CD4-positive, alpha-beta T cell treated with Interleukin-15 for 4 hours (primary cell): ENCODE data around the gene AKR1C4.
"Not testable (repeated sequence)": the region's sequence is repeated elsewhere in the genome, so short reads cannot be mapped to it uniquely, and the experiment has no call there.

Experiments used
- DNase-seq: peaks from one replicate; pipeline ENCODE4 v3.0.0-alpha.2; 2020; ENCODE audit warnings: low spot score

Gene AKR1C4

DNA sequence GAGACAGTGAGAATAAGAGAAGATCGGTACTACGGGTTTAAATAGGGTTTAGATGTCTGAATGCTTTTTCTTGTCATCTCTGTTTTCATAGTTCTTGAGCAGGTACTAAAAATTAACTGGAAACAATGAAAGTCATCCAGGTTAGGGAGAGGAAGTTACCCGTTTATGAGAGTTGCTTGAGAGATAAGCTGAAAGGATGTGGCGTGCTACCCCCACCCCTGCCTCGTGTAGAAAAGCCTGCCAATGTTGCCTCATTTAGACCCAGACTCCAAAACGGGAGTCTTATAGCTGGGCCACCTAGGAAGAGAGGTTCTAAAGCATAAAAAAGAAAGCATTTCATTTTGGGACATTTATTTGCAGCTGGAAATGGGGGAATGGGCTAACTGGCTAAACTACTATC is 10.2 kb downstream of the AKR1C4 start:
- no peak for DNase-seq

DNA sequence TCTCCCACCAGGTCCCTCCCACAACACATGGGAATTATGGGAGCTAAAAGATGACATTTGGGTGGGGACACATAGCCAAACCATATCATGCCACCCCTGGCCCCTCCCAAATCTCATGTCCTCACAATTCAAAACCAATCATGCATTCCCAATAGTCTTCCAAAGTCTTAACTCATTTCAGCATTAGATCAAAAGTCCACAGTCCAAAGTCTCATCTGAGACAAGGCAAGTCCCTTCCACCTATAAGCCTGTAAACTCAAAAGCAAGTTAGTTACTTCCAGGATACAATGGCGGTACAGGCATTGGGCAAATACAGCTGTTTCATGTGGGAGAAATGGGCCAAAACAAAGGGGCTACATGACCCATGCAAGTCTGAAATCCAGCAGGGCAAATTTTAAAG is 13.1 kb downstream of the AKR1C4 start:
- DNase-seq, result not testable (repeated sequence)

DNA sequence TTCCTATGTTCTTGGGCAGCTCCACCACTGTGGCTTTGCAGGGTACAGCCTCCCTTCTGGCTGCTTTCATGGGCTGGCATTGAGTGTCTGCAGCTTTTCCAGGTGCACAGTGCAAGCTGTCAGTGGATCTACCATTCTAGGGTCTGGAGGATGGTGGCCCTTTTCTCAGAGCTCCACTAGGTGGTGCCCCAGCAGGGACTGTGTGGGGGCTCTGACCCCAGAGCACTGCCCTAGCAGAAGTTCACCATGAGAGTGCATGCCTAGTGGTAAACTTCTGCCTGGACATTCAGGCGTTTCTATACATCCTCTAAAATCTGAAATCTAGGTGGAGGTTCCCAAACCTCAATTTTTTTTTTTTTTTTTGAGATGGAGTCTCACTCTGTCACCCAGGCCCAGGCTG is 13.6 kb downstream of the AKR1C4 start:
- not testable (repeated sequence) for DNase-seq

DNA sequence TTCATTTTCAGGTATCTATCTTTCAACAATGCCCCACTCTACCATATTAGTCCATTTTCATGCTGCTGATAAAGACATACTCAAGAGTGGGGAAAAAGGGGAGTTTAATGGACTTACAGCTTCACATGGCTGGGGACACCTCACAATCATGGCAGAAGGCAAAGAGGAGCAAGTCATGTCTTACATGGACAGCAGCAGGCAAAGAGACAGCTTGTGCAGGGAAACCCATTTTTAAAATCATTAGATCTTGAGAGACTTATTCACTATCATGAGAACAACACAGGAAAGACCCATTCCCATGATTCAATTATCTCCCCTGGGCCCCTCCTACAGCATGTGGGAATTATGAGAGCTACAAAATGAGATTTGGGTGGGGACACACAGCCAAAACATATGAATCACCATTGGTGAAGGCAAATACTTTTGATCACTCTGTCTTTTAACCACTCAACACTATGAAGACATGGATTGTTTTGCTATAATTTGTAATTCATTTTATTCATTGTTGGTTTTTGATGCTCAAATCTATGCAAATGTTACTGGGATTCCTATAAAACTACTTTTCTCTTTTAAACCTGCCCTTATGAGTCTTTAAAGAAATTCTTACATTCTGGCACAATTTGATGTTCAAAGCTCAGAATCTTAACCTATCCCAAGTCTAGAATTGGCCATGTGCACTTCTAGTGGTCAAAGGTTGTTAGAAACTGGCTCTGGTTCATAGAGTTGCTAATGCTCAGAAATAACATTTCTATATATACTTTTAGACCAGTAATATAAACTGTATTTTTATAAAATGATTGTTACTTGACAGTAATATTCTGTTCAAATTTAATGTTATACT is 15.3 kb downstream of the AKR1C4 start:
- no peak for DNase-seq

- no peak for DNase-seq
Measured at GRCh38 chr10:5216801-5217200, 20.2 kb downstream of the AKR1C4 start.

DNA sequence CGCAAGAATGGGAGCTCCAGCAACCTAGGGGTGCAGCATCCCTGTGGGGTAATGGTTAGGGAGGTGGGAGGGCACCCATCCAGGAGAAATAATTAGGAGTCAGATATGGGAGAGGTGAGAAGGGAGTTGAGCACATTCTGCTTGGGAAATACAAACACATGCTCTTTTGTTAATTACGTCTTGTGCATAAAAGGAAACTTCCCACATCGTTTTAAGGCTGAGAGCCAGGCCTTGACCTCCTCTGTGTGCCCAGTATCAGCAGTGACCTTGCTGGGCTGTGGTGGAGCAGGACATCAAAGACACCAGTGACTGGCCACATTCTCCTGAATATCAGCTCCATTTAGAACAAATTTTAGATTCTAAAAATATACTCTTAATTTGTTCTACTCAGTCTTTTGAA is 22.6 kb downstream of the AKR1C4 start:
- DNase-seq, result no peak

- DNase-seq, result not testable (repeated sequence)
Measured at GRCh38 chr10:5222942-5223341, 26.3 kb downstream of the AKR1C4 start.

- DNase-seq, result no peak
Measured at GRCh38 chr10:5229019-5229418, 32.4 kb downstream of the AKR1C4 start.

GRCh38 chr10:5233324-5233723 is 36.7 kb downstream of the AKR1C4 start:
- DNase-seq, result no peak

- no peak for DNase-seq
Measured at GRCh38 chr10:5234106-5234860, 37.6 kb downstream of the AKR1C4 start.

- DNase-seq, result not testable (repeated sequence)
Measured at GRCh38 chr10:5237541-5237940, 40.9 kb downstream of the AKR1C4 start.

GRCh38 chr10:5242585-5242984 is 45.9 kb downstream of the AKR1C4 start:
- DNase-seq, result no peak

DNA sequence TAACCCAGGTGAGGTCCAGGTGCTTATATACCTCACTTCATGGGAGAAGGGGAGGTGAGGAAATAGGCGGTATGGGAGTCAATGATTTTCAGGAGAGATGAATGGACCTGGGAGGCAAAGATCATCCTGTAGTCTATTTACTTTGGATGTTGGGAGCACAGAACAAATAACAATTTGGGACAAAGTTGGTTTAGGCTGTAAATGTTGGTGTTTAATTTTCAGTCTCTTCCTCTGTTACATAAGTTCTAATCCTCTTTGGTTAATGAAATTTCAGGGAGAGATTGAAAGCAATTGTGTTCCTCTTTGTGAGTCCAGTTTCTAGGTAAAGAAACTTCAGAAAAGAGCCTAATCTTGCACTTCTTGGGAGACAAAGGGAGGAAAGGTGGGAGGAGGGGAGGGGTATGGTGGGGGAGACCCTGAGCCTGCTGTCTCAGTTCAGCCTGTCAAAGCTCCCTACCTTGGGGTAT is 46.9 kb downstream of the AKR1C4 start:
- no peak for DNase-seq

DNA sequence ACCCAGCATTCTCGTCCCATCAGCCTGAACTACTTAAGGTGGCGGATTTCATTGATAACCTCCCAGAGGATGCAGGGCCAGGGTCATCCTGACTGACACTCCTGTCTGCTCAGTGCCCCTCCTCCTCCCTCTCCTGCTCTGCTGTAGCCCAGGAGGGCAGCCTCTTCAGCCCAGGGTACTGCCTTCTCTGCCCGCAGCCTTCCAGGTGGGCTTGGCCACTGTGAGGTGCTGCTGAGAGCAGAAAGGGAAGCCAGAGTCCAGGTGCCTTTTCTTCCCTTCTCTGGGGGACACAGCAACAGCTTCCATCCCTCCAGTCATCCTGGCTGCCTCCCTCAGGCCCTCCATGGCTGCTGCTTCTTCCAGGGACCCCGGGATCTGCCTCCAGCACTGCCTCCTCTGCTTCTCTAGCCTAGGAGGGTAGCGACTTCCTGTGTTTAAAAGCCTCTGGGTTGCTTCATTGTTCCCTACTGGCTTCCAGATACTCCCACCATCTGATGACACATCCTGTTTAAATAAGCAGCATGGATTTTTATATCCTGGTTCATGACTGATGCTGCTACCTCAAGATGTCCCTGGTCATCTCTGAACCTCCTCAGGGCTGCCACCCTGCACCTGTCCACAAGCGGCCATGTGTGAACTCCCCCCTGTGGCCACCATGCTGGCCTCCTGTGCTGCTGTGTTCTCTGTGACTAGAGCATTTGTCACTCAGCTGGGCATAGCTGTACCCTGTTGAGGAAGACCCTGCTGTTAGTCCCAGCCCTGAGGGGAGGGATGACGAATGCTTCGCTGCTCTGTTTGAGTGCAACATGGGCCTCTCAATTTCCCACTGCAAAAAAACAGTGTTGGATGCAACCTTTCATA is 55.8 kb downstream of the AKR1C4 start:
- DNase-seq, result peak; percentile 7

GRCh38 chr10:5254488-5254887 is 57.9 kb downstream of the AKR1C4 start:
- no peak for DNase-seq

GRCh38 chr10:5257768-5258167 is 61.1 kb downstream of the AKR1C4 start:
- DNase-seq, result not testable (repeated sequence)

GRCh38 chr10:5259132-5259951 is 62.7 kb downstream of the AKR1C4 start:
- no peak for DNase-seq

GRCh38 chr10:5259952-5260578 is 63.4 kb downstream of the AKR1C4 start:
- no peak for DNase-seq

DNA sequence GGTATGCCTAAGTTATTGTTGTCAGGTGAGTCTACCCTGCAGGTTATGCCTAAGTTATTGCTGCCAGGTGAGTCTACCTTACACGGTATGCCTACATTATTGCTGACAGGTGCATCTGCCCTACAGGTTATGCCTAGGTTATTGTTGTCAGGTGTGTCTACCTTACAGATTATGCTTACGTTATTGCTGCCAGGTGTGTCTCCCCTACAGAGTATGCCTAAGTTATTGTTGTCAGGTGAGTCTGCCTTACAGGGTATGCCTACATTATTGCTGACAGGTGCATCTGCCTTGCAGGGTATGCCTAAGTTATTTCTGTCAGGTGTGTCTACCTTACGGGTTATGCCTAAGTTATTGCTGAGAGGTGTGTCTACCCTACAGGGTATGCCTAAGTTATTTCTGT is 64.2 kb downstream of the AKR1C4 start:
- no peak for DNase-seq

GRCh38 chr10:5265139-5265538 is 68.5 kb downstream of the AKR1C4 start:
- no peak for DNase-seq

GRCh38 chr10:5266351-5266750 is 69.7 kb downstream of the AKR1C4 start:
- no peak for DNase-seq
